DOHH2 (cell line): Measurements from ENCODE around the gene HDAC10.

ENCODE experiments used
- H3F3A ChIP-seq: fragments of 200-600 bp; sonication (generic), shearing (Covaris generic); 2 replicates; pipeline ENCODE4 v1.6.0; 2016; ENCODE audit warnings: antibody characterized with exemption, mild to moderate bottlenecking; ENCODE audit not compliant: control insufficient read depth, insufficient read depth
- H3K27ac ChIP-seq: fragments of 200-600 bp; sonication (generic); 2 replicates; pipeline ENCODE4 v1.5.1; 2014; ENCODE audit warnings: low read depth, mild to moderate bottlenecking, low read length, moderate library complexity
- H3K27me3 ChIP-seq: fragments of 200-600 bp; sonication (generic); 2 replicates; pipeline ENCODE4 v1.6.1; 2014; ENCODE audit warnings: mild to moderate bottlenecking, low read length, mixed read lengths; ENCODE audit not compliant: control insufficient read depth
- H3K36me3 ChIP-seq: fragments of 200-600 bp; sonication (generic); 2 replicates; pipeline ENCODE4 v1.6.1; 2014; ENCODE audit warnings: mild to moderate bottlenecking, low read length, moderate library complexity, mixed read lengths; ENCODE audit not compliant: control insufficient read depth
- H3K4me1 ChIP-seq: fragments of 200-600 bp; sonication (generic); 2 replicates; pipeline ENCODE4 v1.6.1; 2014; ENCODE audit warnings: mild to moderate bottlenecking, low read length, mixed read lengths; ENCODE audit not compliant: control insufficient read depth
- H3K4me2 ChIP-seq: fragments of 200-600 bp; sonication (generic); 2 replicates; pipeline ENCODE4 v1.6.0; 2014; ENCODE audit warnings: mild to moderate bottlenecking, low read length, moderate library complexity
- H3K4me3 ChIP-seq: fragments of 200-600 bp; sonication (generic); 2 replicates; pipeline ENCODE4 v1.5.1; 2014; ENCODE audit warnings: mild to moderate bottlenecking, low read length, mixed read lengths
- H3K79me2 ChIP-seq: fragments of 200-600 bp; sonication (generic); 2 replicates; pipeline ENCODE4 v1.6.1; 2014; ENCODE audit warnings: mild to moderate bottlenecking, low read length, mixed read lengths; ENCODE audit not compliant: control insufficient read depth
- H3K9me2 ChIP-seq: fragments of 200-600 bp; sonication (generic); replicated peaks from 2 replicates; pipeline ENCODE4 v1.6.1; 2014; ENCODE audit warnings: mild to moderate bottlenecking, low read length, mixed read lengths; ENCODE audit not compliant: control insufficient read depth
- H3K9me3 ChIP-seq: fragments of 200-600 bp; sonication (generic); 2 replicates; pipeline ENCODE4 v1.6.1; 2014; ENCODE audit warnings: antibody characterized with exemption, low read length, mixed read lengths; ENCODE audit not compliant: control insufficient read depth, insufficient read depth
- H4K20me1 ChIP-seq: fragments of 200-600 bp; sonication (generic); 2 replicates; pipeline ENCODE4 v1.6.0; 2014; ENCODE audit warnings: low read depth, mild to moderate bottlenecking, antibody characterized with exemption, low read length, moderate library complexity; ENCODE audit not compliant: control insufficient read depth, insufficient read depth
- EZH2phosphoT487 ChIP-seq: fragments of 200-600 bp; sonication (generic); IDR thresholded peaks from 2 replicates; pipeline ENCODE4 v1.6.1; 2017; ENCODE audit warnings: borderline replicate concordance, mild to moderate bottlenecking, antibody characterized with exemption, low read length, moderate library complexity, mixed read lengths
- TF ChIP-seq, protein P1 (sequence below): fragments of 200-600 bp; sonication (generic); IDR thresholded peaks from one replicate; pipeline ENCODE4 v1.5.1; 2014; ENCODE audit warnings: antibody characterized with exemption, mild to moderate bottlenecking, low read depth, low read length; ENCODE audit not compliant: poor library complexity, severe bottlenecking

HDAC10 gene

DNA sequence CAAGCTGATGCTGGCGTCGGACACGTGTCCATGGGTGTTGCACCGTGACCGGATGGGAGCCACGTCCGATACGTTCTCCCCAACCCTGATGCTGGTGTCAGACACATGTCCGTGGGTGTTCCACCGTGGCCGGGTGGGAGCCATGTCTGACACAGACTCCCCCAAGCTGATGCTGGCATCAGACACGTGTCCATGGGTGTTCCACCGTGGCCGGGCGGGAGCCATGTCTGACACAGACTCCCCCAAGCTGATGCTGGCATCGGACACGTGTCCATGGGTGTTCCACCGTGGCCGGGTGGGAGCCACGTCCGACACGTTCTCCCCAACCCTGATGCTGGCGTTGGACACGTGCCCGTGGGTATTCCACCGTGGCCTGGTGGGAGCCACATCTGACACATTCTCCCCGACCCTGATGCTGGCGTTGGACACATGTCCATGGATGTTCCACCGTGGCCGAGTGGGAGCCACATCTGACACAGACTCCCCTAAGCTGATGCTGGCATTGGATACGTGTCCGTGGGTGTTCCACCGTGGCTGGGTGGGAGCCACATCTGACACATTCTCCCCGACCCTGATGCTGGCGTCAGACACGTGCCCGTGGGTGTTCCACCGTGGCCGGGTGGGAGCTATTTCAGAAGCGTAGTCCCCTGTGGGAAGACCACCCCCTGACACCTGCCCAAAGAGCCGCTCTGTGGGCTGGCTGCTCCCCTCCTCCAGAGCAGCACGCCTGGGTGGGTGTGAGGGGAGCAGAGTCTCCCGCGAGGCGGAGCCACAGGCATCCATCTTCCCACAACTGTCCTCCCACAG is 30.3 kb downstream of the HDAC10 start:
- Histone ChIP-seq H4K20me1 (no peaks in the 10 kb centered on the region), H3K36me3 (peaks cover 84% of the 10 kb centered on the region), H3K27ac (no peak overlapping the region)

DNA sequence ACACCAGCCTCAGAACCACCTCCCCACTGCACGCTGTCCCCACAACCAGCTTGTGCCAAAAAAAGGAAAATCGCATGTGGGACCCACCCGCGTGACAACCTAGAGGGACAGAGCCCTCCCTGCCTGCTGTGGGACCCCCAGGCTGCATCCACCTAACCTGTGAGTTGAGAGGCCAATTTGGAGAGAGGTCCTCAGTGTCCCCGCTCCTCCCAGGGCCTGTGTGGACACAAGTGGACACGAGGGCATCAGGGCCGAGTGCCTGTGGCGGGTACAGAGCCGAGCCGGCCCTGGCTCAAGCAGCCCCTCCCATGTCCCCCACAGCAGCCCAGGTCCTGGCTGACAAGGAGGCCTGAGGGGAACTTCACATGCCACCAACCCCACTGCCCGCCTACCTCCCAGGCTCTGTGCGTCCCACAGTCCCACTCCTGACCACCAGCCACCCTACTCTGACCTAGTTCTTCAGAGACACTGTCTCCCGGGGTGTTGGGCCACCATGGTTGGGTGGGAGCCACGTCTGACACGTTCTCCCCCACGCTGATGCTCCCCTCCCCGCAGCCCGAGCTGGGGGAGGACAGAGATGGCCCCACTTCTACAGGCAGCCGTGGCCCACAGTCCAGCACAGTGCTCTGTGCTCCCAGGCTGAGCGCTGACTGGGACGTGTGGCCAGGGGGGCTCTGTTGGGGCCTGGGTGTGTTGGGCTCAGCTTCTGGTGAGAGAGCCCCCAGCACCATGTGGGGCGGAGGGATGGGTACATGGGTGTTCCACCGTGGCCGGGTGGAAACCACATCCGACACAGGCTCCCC is 31.1 kb downstream of the HDAC10 start:
- Histone ChIP-seq H3K27ac (no peak overlapping the region), H3K27me3 (no peaks in the 10 kb centered on the region), H3K79me2 (peaks cover 10% of the 10 kb centered on the region), H3F3A (no peaks in the 10 kb centered on the region), H3K4me3 (no peak overlapping the region), H3K4me2 (no peak overlapping the region), H4K20me1 (no peaks in the 10 kb centered on the region), H3K36me3 (peaks cover 85% of the 10 kb centered on the region), H3K9me3 (no peaks in the 10 kb centered on the region), H3K9me2 (no peaks in the 10 kb centered on the region), H3K4me1 (no peaks in the 10 kb centered on the region)
- TF ChIP-seq, protein P1, sequence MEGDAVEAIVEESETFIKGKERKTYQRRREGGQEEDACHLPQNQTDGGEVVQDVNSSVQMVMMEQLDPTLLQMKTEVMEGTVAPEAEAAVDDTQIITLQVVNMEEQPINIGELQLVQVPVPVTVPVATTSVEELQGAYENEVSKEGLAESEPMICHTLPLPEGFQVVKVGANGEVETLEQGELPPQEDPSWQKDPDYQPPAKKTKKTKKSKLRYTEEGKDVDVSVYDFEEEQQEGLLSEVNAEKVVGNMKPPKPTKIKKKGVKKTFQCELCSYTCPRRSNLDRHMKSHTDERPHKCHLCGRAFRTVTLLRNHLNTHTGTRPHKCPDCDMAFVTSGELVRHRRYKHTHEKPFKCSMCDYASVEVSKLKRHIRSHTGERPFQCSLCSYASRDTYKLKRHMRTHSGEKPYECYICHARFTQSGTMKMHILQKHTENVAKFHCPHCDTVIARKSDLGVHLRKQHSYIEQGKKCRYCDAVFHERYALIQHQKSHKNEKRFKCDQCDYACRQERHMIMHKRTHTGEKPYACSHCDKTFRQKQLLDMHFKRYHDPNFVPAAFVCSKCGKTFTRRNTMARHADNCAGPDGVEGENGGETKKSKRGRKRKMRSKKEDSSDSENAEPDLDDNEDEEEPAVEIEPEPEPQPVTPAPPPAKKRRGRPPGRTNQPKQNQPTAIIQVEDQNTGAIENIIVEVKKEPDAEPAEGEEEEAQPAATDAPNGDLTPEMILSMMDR: no peak
- TF ChIP-seq EZH2phosphoT487: no peak

More for the DNA sequence above, 30.3 kb downstream of the HDAC10 start:
- Histone ChIP-seq H3K4me2 (no peak overlapping the region), H3K4me3 (no peak overlapping the region), H3K9me3 (no peaks in the 10 kb centered on the region), H3K27me3 (no peaks in the 10 kb centered on the region), H3K4me1 (no peaks in the 10 kb centered on the region), H3K79me2 (peaks cover 5% of the 10 kb centered on the region; the same call in 1 of the 2 replicates), H3F3A (no peaks in the 10 kb centered on the region), H3K9me2 (no peaks in the 10 kb centered on the region)
- no peak for TF ChIP-seq EZH2phosphoT487
- TF ChIP-seq, protein P1: no peak

DNA sequence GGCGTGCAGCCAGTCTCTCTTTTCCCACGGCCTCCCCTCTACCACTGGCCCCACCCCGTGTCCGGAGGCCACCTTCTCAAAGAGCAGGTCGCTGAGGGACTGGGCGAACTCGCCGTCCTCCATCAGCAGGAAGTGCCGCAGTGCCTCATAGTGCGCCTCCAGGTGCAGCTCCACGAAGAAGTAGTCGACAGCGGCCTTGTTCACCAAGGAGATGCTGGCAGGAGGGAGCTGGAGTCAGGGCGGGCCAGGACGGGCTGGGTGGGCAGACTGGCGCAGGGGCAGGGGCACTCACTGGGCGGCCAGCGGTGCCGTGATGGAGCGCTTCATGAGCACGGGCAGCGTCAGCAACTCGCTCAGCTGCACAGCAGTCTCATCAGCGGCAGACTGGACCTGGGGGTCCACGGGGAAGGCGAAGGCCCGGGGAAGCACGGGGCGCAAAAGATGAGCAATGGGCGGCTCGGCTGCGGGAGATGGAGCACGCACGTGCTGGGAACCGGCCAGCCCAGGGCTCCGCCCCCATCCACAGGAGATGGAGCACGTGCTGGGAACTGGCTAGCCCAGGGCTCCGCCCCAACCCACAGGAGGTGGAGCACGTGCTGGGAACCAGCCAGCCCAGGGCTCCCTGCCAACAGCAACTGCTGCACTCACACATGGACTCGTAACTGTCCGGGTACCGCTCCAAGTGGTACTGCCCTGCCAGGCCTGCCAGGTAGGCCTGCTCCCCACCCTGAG is 31.9 kb downstream of the HDAC10 start:
- Histone ChIP-seq H3K9me2 (no peaks in the 10 kb centered on the region), H3K9me3 (no peaks in the 10 kb centered on the region), H3K79me2 (peaks cover 17% of the 10 kb centered on the region), H3K27ac (no peak overlapping the region), H3K36me3 (peaks cover 87% of the 10 kb centered on the region), H3K4me2 (no peak overlapping the region), H3F3A (no peaks in the 10 kb centered on the region), H3K27me3 (no peaks in the 10 kb centered on the region), H4K20me1 (no peaks in the 10 kb centered on the region), H3K4me1 (no peaks in the 10 kb centered on the region), H3K4me3 (no peak overlapping the region)
- TF ChIP-seq EZH2phosphoT487: no peak
- TF ChIP-seq, protein P1: no peak
